Brain microvascular endothelial cell (primary cell): ENCODE measurements around the gene OSBP2.

Source experiments
- DNase-seq: peaks from one replicate; pipeline ENCODE4 v3.0.0-alpha.2; 2020
- H3K27ac ChIP-seq: fragments of 250-450 bp; sonication (Bioruptor Pico); 2 replicates; pipeline ENCODE4 v1.5.1; 2020; ENCODE audit warnings: mild to moderate bottlenecking, moderate library complexity
- H3K27me3 ChIP-seq: fragments of 250-450 bp; sonication (Bioruptor Pico); replicated peaks from 2 replicates; pipeline ENCODE4 v1.5.1; 2020; ENCODE audit warnings: mild to moderate bottlenecking
- H3K36me3 ChIP-seq: fragments of 250-450 bp; sonication (Bioruptor Pico); replicated peaks from 2 replicates; pipeline ENCODE4 v1.5.1; 2020; ENCODE audit warnings: mild to moderate bottlenecking
- H3K4me3 ChIP-seq: 2 replicates; pipeline ENCODE4 v1.5.1; 2011; ENCODE audit warnings: low read depth, mild to moderate bottlenecking, control low read depth, low read length, moderate library complexity
- in situ Hi-C: cut with HindIII; loops from 2 replicates; pipeline ENCODE4 v1.10.0; 2017; ENCODE audit warnings: low sequenced_read_pairs, low pct_ligation_motif_present
- TF ChIP-seq, protein P1 (sequence below): IDR thresholded peaks from 2 replicates; pipeline ENCODE4 v1.5.1; 2011; ENCODE audit warnings: low read depth, mild to moderate bottlenecking, moderate library complexity, low read length, control low read depth, inconsistent platforms; ENCODE audit errors: missing control alignments

The OSBP2 gene

DNA sequence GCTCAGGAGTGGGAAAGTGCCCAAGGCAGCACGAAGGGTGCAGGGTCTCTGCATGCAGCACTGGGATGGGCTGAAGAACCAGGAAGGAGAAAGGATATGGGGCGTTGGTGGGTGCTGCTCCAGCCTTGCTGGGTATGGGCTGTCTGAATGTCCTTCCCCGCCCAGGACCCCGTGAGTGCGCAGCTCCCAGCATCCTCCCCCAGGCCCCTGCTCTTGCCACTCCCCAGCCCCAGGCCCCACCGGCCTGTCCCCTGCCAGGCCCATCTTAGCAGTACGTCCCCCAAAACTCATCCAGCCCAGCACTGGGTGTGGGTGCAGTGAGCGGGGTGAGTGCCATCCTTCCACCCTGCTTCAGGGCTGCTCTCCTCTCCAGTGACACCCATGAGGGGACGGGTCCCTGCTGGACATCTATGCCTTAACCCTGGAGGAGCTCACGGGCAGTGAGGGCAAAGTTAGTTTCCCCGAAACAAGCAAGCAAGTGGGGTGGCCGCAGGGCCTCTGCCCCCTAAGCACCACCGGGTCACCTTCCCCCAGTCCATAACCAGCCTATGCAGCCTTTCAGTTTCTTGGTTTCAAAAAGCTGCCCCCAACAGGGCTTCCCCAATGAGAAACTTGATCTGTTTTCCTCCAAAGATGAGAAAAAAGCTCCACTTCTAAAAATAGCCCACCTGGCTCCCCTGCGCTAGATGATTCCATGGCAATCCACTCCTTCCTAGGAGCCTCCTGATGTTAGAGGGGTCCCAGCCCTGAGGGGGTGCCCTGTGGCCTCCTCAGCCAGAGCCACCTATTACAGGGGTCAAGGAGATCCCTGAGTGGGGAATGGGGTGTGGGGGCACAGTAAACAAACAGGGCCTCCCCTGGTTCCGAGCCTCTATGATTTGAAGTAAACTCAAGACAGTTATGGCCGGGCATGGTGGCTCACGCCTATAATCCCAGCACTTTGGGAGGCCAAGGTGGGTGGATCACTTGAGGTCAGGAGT, 170.1 kb downstream of the OSBP2 start:
- Histone ChIP-seq H3K4me3 (no peak overlapping the region), H3K27me3 (no peaks in the 10 kb centered on the region), H3K27ac (no peak overlapping the region), H3K36me3 (no peaks in the 10 kb centered on the region)
- no peak for DNase-seq
- TF ChIP-seq, protein P1, sequence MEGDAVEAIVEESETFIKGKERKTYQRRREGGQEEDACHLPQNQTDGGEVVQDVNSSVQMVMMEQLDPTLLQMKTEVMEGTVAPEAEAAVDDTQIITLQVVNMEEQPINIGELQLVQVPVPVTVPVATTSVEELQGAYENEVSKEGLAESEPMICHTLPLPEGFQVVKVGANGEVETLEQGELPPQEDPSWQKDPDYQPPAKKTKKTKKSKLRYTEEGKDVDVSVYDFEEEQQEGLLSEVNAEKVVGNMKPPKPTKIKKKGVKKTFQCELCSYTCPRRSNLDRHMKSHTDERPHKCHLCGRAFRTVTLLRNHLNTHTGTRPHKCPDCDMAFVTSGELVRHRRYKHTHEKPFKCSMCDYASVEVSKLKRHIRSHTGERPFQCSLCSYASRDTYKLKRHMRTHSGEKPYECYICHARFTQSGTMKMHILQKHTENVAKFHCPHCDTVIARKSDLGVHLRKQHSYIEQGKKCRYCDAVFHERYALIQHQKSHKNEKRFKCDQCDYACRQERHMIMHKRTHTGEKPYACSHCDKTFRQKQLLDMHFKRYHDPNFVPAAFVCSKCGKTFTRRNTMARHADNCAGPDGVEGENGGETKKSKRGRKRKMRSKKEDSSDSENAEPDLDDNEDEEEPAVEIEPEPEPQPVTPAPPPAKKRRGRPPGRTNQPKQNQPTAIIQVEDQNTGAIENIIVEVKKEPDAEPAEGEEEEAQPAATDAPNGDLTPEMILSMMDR, result no peak
- in situ Hi-C loops, result no loop called here

DNA sequence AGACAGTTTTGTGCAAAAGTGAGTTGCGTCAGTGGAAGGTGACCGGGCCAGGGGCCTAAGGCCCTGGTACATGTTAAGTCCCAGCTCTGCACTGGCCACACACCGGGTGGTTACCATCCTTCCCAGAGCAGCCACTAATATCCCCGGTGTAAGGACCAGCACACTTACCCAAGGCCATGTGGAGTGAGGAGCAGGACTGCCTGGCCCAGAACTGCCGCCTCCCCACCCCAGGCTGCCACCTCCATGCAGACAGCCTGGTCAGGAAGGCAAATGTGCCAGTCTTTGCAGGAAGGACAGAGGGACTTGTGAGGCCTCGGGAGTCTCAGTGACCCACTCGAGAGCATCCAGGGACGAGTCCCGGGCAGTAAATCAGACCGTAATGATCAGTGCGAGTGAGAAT, 171.0 kb downstream of the OSBP2 start:
- in situ Hi-C loops, result no loop called here
- no peak for DNase-seq
- Histone ChIP-seq H3K27me3 (no peaks in the 10 kb centered on the region), H3K36me3 (no peaks in the 10 kb centered on the region), H3K4me3 (no peak overlapping the region), H3K27ac (no peak overlapping the region)
- TF ChIP-seq, protein P1, result no peak

DNA sequence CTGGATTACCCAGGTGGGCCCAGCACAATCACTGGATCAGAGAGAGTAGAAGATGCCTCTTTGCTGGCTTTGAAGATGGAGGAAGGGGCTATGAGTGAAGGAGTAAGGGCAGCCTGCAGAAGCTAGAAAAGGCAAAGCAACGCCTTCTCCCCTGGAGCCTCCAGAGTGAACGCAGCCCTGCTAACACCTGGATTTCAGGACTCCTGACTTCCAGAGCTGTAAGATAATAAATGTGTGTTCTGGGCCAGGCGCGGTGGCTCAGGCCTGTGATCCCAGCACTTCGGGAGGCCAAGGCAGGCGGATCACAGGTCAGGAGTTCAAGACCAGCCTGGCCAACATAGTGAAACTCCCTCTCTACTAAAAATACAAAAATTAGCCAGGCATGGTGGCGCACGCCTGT, 171.5 kb downstream of the OSBP2 start:
- Histone ChIP-seq H3K36me3 (no peaks in the 10 kb centered on the region), H3K27me3 (no peaks in the 10 kb centered on the region), H3K27ac (no peak overlapping the region), H3K4me3 (no peak overlapping the region)
- in situ Hi-C loops, result no loop called here
- no peak for DNase-seq
- TF ChIP-seq, protein P1, result no peak

DNA sequence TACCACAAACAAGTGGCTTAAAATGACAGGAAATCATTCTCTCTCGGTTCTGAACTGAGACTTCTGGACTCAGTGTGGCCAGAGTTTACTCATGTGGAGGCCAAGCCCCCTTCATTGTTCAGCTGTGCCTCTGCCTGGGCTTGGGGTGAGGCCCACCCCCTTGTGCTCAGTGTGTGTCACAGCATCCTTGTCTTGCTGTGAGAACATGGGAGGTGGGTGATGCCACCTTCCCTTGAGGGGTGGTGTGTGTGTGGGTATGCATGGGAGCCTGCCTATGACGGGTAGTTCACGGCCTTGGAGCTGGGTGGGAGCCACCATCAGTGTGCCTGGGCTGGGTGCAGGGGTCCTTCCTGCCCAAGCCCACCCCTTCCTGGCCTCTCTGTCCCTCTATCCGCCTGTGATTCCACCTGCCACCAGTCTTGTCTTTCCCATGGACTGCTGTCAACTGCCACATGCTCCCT, 172.2 kb downstream of the OSBP2 start:
- H3K36me3 ChIP-seq, result no peaks in the 10 kb centered on the region
- H3K27ac ChIP-seq, result no peak overlapping the region
- in situ Hi-C loops, result no loop called here
- TF ChIP-seq, protein P1, result peak; percentile 46
- DNase-seq, result no peak
- H3K4me3 ChIP-seq, result no peak overlapping the region
- H3K27me3 ChIP-seq, result no peaks in the 10 kb centered on the region

DNA sequence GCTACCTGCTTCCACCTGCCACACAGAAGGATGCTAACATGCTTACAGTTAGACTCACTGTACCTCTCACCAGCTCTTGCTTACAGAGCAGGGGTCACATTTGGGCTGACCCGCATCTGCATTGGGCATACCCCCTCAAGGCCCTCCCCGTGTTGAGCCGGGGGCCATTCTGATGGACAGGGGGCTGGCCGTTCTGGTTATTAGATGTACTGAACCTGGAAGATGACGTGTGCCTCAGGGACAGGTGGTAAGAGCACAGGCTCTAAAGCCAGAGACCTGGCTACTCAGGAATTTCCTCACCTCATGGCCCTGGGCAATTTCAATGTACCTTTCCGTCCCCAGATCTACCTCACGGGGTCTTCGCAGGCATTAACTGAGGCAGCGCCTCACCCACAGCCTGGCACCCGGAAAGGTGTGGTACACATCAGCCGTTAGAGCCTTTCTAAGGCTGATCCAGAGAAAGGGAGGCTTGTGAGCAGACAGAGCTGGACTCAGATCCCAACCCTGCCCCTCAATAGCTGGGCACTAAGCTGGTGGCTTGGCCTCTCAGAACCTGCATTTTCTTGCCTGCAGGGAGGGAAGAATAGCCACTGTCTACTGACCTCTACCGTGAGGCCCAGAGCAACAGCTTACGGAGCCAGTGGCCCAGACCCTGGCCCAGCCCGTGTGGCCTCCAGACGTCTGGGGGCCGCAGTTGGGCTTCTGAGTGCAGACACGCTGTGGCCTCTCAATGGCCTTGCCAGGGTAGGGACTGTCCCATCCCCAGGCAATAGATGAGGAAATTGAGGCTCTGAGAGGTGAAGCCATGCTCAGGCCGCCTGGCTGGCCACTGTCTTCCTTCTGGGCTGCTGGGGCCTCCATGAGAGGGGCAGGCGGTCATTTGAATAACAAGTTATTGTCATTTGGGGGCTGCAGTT, 173.3 kb downstream of the OSBP2 start:
- DNase-seq, result no peak
- in situ Hi-C loops, result no loop called here
- no peaks in the 10 kb centered on the region for H3K36me3 ChIP-seq
- TF ChIP-seq, protein P1, result no peak
- no peak overlapping the region for H3K27ac ChIP-seq
- no peak overlapping the region for H3K4me3 ChIP-seq
- no peaks in the 10 kb centered on the region for H3K27me3 ChIP-seq
